ENCODE results near the gene PGLYRP2.

The PGLYRP2 gene

DNA sequence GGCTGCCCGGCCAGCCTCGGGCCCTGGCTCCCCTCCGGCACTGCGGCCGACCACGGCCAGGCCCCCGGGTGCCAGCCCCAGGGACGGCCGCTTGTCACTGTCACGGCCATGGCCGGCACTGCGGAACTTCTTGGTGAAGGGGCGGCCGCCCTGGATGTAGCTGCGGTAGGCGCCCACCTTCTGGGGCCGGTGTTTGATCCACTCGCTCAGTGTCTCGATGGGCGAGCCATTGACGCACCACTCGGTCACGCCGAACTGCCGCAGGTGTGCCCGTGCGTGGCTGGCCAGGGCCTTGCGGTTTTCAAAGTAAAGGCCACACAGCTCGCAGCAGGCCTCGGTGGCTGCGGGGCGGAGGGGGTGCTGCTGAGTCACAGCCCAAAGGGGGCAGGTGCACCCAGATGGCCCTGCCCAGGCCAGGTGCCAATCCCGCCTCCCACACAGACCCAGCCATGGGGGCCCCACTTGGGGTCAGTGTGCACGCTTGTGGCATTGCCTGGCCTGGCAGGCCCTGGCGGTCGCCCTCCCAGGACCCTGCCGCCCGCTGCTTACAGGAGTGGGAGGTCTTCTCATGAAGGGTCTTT lies 54.5 kb downstream of the PGLYRP2 start:
- DNase-seq (ENCODE audit: extremely low spot score), result no peak
- POLR2A ChIA-PET, result no interaction called here
- TF ChIP-seq CTBP1 (IDR thresholded peaks at IDR 0.05; ENCODE audit: borderline replicate concordance) (no peak), TARDBP (IDR thresholded peaks at IDR 0.05) (no peak), HDGF (IDR thresholded peaks at IDR 0.05; ENCODE audit: borderline replicate concordance) (no peak)
- CTCF ChIA-PET, result no interaction called here

DNA sequence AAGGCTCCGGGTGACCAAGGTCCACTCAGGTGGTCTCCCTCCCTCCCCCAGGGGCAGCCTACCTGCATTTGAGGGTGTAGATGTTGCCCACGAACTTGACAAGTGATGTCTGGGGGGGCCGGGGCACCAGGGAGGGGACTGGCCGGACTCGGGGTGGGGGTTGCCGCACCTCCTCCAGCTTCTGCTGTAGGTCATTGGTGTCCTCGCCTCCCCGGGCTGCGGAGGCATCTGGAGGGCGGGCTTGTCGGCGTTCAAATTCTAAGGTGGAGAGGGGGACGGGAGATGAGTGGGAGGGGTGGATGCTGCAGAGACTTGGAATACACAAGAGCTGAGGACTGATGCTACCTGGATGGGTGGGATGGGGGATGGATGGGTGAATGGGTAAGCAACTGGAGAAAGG lies 55.2 kb downstream of the PGLYRP2 start:
- TF ChIP-seq, protein P1, sequence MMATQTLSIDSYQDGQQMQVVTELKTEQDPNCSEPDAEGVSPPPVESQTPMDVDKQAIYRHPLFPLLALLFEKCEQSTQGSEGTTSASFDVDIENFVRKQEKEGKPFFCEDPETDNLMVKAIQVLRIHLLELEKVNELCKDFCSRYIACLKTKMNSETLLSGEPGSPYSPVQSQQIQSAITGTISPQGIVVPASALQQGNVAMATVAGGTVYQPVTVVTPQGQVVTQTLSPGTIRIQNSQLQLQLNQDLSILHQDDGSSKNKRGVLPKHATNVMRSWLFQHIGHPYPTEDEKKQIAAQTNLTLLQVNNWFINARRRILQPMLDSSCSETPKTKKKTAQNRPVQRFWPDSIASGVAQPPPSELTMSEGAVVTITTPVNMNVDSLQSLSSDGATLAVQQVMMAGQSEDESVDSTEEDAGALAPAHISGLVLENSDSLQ (IDR thresholded peaks at IDR 0.05), result no peak
- TF ChIP-seq CTBP1 (IDR thresholded peaks at IDR 0.05; ENCODE audit: borderline replicate concordance), result no peak
- no peak for TF ChIP-seq TARDBP (IDR thresholded peaks at IDR 0.05)
- TF ChIP-seq FOXK2 (IDR thresholded peaks at IDR 0.05), result no peak
- no peak for TF ChIP-seq ZNF384 (IDR thresholded peaks at IDR 0.05)
- TF ChIP-seq FOXA1 (IDR thresholded peaks at IDR 0.05), result no peak
- TF ChIP-seq L3MBTL2 (conservative IDR thresholded peaks at IDR 0.05), result no peak
- TF ChIP-seq ARNT (IDR thresholded peaks at IDR 0.05), result no peak
- TF ChIP-seq SUZ12 (IDR thresholded peaks at IDR 0.05), result no peak
- TF ChIP-seq BHLHE40 (IDR thresholded peaks at IDR 0.05; ENCODE audit: borderline replicate concordance), result no peak
- TF ChIP-seq SP1 (IDR thresholded peaks at IDR 0.05), result no peak
- no peak for TF ChIP-seq LEF1 (IDR thresholded peaks at IDR 0.05; ENCODE audit: borderline replicate concordance)
- ChIA-PET POLR2A (no interaction called here), CTCF (no interaction called here)
- DNase-seq (ENCODE audit: extremely low spot score), result no peak

DNA sequence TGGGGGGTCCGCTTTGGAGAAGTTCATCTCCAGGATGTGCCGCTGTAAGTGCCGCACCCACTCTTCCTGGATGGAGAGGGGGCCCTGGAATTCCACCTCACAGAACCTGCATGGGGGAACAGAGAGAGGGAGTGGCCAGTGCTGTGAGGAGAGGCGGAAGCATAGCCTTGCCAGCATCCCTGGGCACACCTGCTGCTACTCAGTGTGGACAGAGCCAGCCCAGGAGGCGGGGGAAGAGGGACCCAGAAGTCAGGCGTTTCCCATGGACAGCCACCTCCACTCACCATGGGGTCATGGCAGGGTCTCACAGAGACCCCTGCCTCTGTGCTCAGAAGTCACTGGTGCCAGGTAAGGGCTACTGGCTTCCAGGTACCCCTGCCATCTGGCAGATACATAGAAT lies 56.2 kb downstream of the PGLYRP2 start:
- POLR2A ChIA-PET, result no interaction called here
- TF ChIP-seq LEF1 (IDR thresholded peaks at IDR 0.05; ENCODE audit: borderline replicate concordance), result no peak
- no peak for TF ChIP-seq SP1 (IDR thresholded peaks at IDR 0.05)
- TF ChIP-seq, protein P1 (IDR thresholded peaks at IDR 0.05), result no peak
- TF ChIP-seq SUZ12 (IDR thresholded peaks at IDR 0.05), result no peak
- TF ChIP-seq BHLHE40 (IDR thresholded peaks at IDR 0.05; ENCODE audit: borderline replicate concordance), result no peak
- no peak for TF ChIP-seq CTBP1 (IDR thresholded peaks at IDR 0.05; ENCODE audit: borderline replicate concordance)
- no peak for TF ChIP-seq ELF4 (IDR thresholded peaks at IDR 0.05)
- TF ChIP-seq HDGF (IDR thresholded peaks at IDR 0.05; ENCODE audit: borderline replicate concordance), result no peak
- TF ChIP-seq ARNT (IDR thresholded peaks at IDR 0.05), result no peak
- DNase-seq (ENCODE audit: extremely low spot score), result no peak
- CTCF ChIA-PET, result no interaction called here

DNA sequence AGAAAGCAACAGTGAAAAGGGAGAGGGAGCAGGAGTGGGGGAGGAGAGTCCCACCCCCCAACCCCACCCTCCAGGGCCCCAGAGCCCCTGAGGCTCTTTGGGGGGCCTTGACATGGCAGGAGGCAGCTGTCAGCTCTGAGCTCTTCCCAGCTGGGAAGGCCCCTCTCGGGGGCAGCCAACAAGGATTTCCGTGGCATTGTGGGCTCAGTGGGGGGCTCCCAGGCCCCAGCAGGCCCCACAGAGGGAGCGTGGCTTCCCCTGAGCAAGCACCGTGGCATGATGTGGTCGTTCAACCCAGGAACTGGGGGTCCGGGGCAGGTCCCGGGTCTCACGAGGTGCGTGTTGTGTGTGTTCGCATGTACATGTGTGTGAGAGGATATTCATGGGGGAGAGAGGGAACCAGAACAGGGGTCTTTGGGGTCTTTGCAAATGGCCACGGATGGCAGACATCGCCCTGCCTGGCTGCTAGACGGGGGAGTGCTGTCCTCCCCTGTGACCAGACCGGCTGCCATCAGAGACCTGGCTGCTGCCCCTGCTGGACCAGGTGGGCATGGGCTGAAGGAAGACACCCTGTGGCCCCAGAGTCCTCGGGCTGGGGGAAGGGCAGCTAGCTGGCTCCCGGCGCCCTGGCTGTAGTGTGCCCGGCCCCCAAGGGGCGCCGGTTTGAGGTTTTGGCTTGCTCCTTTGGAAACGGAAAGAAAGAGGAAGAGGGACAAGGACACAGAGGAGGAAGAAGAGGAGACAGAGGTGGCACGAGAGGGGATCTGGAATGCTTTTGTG lies 56.8 kb downstream of the PGLYRP2 start:
- POLR2A ChIA-PET, result no interaction called here
- CTCF ChIA-PET, result no interaction called here
- TF ChIP-seq ZNF384 (IDR thresholded peaks at IDR 0.05) (no peak), SUZ12 (IDR thresholded peaks at IDR 0.05) (no peak), LEF1 (IDR thresholded peaks at IDR 0.05; ENCODE audit: borderline replicate concordance) (no peak), FOXA1 (IDR thresholded peaks at IDR 0.05) (no peak), L3MBTL2 (conservative IDR thresholded peaks at IDR 0.05) (no peak), FOXM1 (IDR thresholded peaks at IDR 0.05; ENCODE audit: borderline replicate concordance) (no peak), HDGF (IDR thresholded peaks at IDR 0.05; ENCODE audit: borderline replicate concordance) (no peak), CTBP1 (IDR thresholded peaks at IDR 0.05; ENCODE audit: borderline replicate concordance) (no peak), TARDBP (IDR thresholded peaks at IDR 0.05) (no peak), FOXK2 (IDR thresholded peaks at IDR 0.05) (no peak), BHLHE40 (IDR thresholded peaks at IDR 0.05; ENCODE audit: borderline replicate concordance) (no peak), SP1 (IDR thresholded peaks at IDR 0.05) (no peak), NFRKB (IDR thresholded peaks at IDR 0.05) (no peak), ARNT (IDR thresholded peaks at IDR 0.05) (no peak), ELF4 (IDR thresholded peaks at IDR 0.05) (no peak)
- DNase-seq (ENCODE audit: extremely low spot score), result no peak

DNA sequence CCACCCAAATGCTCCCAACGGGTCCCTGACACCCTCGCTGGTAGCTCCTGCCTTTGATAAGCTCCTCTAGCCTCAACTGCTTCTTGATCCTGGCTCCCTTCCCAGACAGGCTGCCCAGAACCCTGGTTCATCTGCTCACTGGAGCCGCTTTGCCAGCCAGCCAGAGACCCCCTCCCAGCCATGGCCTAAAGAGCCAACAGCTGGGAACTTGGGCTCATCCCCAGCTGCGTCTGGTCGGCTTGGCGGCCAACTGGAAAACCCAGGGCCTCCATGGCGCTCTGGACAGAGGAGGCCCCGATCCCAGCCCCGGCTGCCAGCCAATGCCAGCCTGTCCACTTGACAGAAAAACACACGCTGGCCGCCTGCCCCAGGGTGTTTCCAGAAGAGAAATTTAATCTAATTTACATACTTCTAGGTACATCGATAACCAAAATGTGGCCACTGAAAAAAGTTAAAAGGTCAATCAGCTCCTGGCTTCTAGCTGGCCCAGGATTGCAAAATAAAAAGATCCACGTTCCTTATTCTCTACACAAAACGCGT lies 57.5 kb downstream of the PGLYRP2 start:
- CTCF ChIA-PET, result interaction anchor here (3.5 kb wide), 1 partner anchor 133 kb away, joined by 28 read pairs; no protein-coding TSS in a partner anchor
- DNase-seq (ENCODE audit: extremely low spot score), result no peak
- TF ChIP-seq LEF1 (IDR thresholded peaks at IDR 0.05; ENCODE audit: borderline replicate concordance) (no peak), FOXM1 (IDR thresholded peaks at IDR 0.05; ENCODE audit: borderline replicate concordance) (no peak), ZNF384 (IDR thresholded peaks at IDR 0.05) (no peak), TARDBP (IDR thresholded peaks at IDR 0.05) (no peak), L3MBTL2 (conservative IDR thresholded peaks at IDR 0.05) (no peak), ARNT (IDR thresholded peaks at IDR 0.05) (no peak), CTBP1 (IDR thresholded peaks at IDR 0.05; ENCODE audit: borderline replicate concordance) (no peak), ELF4 (IDR thresholded peaks at IDR 0.05) (no peak), BHLHE40 (IDR thresholded peaks at IDR 0.05; ENCODE audit: borderline replicate concordance) (no peak), FOXA1 (IDR thresholded peaks at IDR 0.05) (no peak), SUZ12 (IDR thresholded peaks at IDR 0.05) (no peak), SP1 (IDR thresholded peaks at IDR 0.05) (no peak)
- TF ChIP-seq, protein P1 (IDR thresholded peaks at IDR 0.05), result no peak
- POLR2A ChIA-PET, result no interaction called here

Measured in HEK293T (cell line).